HepG2 (cell line): ENCODE results near the gene ARL17B. TPM values are rescaled to one million over a fixed set of nuclear protein-coding genes. Genes with fewer than 3 reads are reported as not detected.

ENCODE experiments used
- KLF13 ChIP-seq: sonication (generic); formaldehyde crosslinking; IDR thresholded peaks from 2 replicates; pipeline ENCODE4 v1.4.0; 2020; ENCODE audit warnings: mild to moderate bottlenecking, missing genetic modification reagents
- MEIS2 ChIP-seq: sonication (generic); formaldehyde crosslinking; IDR thresholded peaks from 2 replicates; pipeline ENCODE4 v1.9.0; 2021; ENCODE audit warnings: mild to moderate bottlenecking, missing genetic modification reagents
- NFATC3 ChIP-seq: sonication (generic); formaldehyde crosslinking; IDR thresholded peaks from 2 replicates; pipeline ENCODE4 v1.5.1; 2020; ENCODE audit warnings: mild to moderate bottlenecking, missing genetic modification reagents
- PTBP1 ChIP-seq: fragments of 200-400 bp; formaldehyde crosslinking; IDR thresholded peaks from 2 replicates; pipeline ENCODE4 v1.6.1; 2018; ENCODE audit warnings: low read length, low read depth; ENCODE audit not compliant: poor library complexity, severe bottlenecking
- RBFOX2 ChIP-seq: fragments of 200-400 bp; formaldehyde crosslinking; IDR thresholded peaks from 2 replicates; pipeline ENCODE4 v1.6.1; 2017; ENCODE audit warnings: low read depth, mild to moderate bottlenecking, low read length
- SAP130 ChIP-seq: IDR thresholded peaks from 2 replicates; pipeline ENCODE4 v1.6.1; 2016; ENCODE audit warnings: low read depth
- SATB2 ChIP-seq: sonication (generic); formaldehyde crosslinking; IDR thresholded peaks from 2 replicates; pipeline ENCODE4 v1.5.0; 2020; ENCODE audit warnings: missing genetic modification reagents
- SNRNP70 ChIP-seq: fragments of 200-400 bp; formaldehyde crosslinking; IDR thresholded peaks from 2 replicates; pipeline ENCODE4 v1.6.1; 2017; ENCODE audit warnings: mild to moderate bottlenecking, low read depth, low read length, moderate library complexity
- TBP ChIP-seq: sonication (generic); formaldehyde crosslinking; IDR thresholded peaks from 2 replicates; pipeline ENCODE4 v1.5.0; 2020; ENCODE audit warnings: missing genetic modification reagents
- TMF1 ChIP-seq: sonication (generic); formaldehyde crosslinking; IDR thresholded peaks from 2 replicates; pipeline ENCODE4 v1.8.1; 2022; ENCODE audit warnings: low read depth, missing genetic modification reagents
- YEATS4 ChIP-seq: sonication (generic); formaldehyde crosslinking; IDR thresholded peaks from 2 replicates; pipeline ENCODE4 v1.4.0; 2020; ENCODE audit warnings: missing genetic modification reagents, borderline replicate concordance
- ZFX ChIP-seq: sonication (generic); formaldehyde crosslinking; IDR thresholded peaks from 2 replicates; pipeline ENCODE4 v1.4.0; 2020; ENCODE audit warnings: mild to moderate bottlenecking, low read depth, missing genetic modification reagents, moderate library complexity
- ZNF331 ChIP-seq: sonication (generic); formaldehyde crosslinking; IDR thresholded peaks from 2 replicates; pipeline ENCODE4 v1.4.0; 2020; ENCODE audit warnings: missing genetic modification reagents
- ZNF605 ChIP-seq: sonication (generic); formaldehyde crosslinking; IDR thresholded peaks from 2 replicates; pipeline ENCODE4 v1.8.0; 2022; ENCODE audit warnings: mild to moderate bottlenecking, missing genetic modification reagents
- ZNF879 ChIP-seq: sonication (generic); formaldehyde crosslinking; IDR thresholded peaks from 2 replicates; pipeline ENCODE4 v1.8.1; 2023; ENCODE audit warnings: missing genetic modification reagents
- ZSCAN31 ChIP-seq: sonication (generic); formaldehyde crosslinking; IDR thresholded peaks from 2 replicates; pipeline ENCODE4 v1.5.0; 2020; ENCODE audit warnings: low read depth, mild to moderate bottlenecking, missing genetic modification reagents
- polyA plus RNA-seq, 8 experiments: library from polyadenylated mRNA; depleted of rRNA in 3 of 8; stranded (reverse) in 7 of 8; unstranded in 1 of 8; fragments of >200 nt; fragmentation: Illumina TruSeq in 4 of 8; extraction: Trizol in 4 of 8; gene quantifications; 2 replicates each; pipeline versions ENCODE4 v1.2.1 to v1.2.3, GENCODE V29; 2011 to 2016; ENCODE audit warnings: low read depth in 4 of 8, missing spikeins in 1 of 8, mixed read lengths in 1 of 8; ENCODE audit not compliant: insufficient read depth in 1 of 8
- total RNA-seq, 5 experiments: library from RNA; depleted of rRNA; stranded (reverse); fragments of >200 nt; fragmentation: Illumina TruSeq; extraction: Trizol; gene quantifications; 2 replicates each; pipeline ENCODE4 v1.2.3, GENCODE V29; 2016; ENCODE audit warnings: low read depth in 1 of 5
- TF ChIP-seq, protein P1 (sequence below): sonication (generic); formaldehyde crosslinking; IDR thresholded peaks from 2 replicates; pipeline ENCODE4 v1.4.0; 2020; ENCODE audit warnings: missing genetic modification reagents
- TF ChIP-seq, protein P2 (sequence below): sonication (generic); formaldehyde crosslinking; IDR thresholded peaks from 2 replicates; pipeline ENCODE4 v1.8.1; 2022; ENCODE audit warnings: mild to moderate bottlenecking, missing genetic modification reagents
- TF ChIP-seq, protein P3 (sequence below): IDR thresholded peaks from 2 replicates; pipeline ENCODE4 v1.4.0; 2020; ENCODE audit warnings: mild to moderate bottlenecking, missing genetic modification reagents
- TF ChIP-seq, protein P4 (sequence below): sonication (generic); formaldehyde crosslinking; IDR thresholded peaks from 2 replicates; pipeline ENCODE4 v1.4.0; 2020; ENCODE audit warnings: mild to moderate bottlenecking, missing genetic modification reagents
- TF ChIP-seq, protein P5 (sequence below): IDR thresholded peaks from 2 replicates; pipeline ENCODE4 v1.6.1; 2016; ENCODE audit warnings: mild to moderate bottlenecking, missing biosample characterization, missing genetic modification reagents

Gene ARL17B
- total and polyA plus RNA-seq, 2 of the 13 experiments (the other 11 are each of a cell fraction or from before 2014, with no cell fraction given) = 14.2 to 25.8 TPM

DNA sequence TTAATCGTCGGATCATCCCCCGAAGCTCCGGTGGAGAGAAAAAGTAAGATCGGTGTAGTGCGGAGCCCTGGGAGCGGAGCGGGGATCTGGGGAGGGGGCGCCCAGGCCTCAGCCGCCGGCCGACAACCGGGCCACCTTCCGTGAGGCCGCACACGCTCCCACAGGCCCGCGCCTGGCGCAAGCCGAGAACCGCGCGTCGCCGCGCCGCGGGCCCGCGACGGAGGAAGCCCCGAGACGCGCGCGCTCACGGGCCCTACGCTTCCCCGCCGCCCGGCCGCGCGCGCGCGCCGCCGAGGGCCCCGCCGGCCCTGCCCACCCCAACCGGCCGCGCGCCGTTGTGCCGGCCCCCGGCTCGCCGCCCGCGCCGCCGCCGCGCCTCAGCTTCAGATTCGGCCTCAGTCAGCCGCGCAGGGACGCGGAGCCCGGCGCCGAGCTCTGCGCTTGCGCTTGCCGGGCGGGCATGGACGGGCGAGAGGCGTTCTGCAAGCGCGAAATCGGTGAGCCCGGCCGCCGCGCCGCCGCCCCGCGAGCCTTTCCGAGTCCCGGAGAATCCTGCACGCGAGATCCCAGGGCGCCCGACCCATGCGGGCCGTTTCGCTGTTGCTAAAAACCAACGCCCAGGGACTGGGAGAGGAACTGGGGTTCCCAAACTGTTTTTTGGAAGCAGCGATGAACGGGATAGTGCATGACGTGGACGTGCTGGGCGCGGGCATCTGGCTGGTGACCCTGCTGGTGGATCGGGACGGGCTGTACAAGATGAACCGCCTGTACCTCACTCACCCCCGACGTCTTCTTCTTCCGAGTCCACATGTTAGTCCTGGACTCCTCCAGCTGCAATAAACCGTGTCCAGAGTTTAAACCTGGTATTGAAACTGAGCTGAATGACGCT is 94.7 kb downstream of the ARL17B start (continued):
- TF ChIP-seq, protein P1, sequence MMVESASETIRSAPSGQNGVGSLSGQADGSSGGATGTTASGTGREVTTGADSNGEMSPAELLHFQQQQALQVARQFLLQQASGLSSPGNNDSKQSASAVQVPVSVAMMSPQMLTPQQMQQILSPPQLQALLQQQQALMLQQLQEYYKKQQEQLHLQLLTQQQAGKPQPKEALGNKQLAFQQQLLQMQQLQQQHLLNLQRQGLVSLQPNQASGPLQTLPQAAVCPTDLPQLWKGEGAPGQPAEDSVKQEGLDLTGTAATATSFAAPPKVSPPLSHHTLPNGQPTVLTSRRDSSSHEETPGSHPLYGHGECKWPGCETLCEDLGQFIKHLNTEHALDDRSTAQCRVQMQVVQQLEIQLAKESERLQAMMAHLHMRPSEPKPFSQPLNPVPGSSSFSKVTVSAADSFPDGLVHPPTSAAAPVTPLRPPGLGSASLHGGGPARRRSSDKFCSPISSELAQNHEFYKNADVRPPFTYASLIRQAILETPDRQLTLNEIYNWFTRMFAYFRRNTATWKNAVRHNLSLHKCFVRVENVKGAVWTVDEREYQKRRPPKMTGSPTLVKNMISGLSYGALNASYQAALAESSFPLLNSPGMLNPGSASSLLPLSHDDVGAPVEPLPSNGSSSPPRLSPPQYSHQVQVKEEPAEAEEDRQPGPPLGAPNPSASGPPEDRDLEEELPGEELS (CRISPR knock-in tag) = 0 out of 2 replicates have a peak, but pooled peaks have one; percentile 29
- TF ChIP-seq, protein P2, sequence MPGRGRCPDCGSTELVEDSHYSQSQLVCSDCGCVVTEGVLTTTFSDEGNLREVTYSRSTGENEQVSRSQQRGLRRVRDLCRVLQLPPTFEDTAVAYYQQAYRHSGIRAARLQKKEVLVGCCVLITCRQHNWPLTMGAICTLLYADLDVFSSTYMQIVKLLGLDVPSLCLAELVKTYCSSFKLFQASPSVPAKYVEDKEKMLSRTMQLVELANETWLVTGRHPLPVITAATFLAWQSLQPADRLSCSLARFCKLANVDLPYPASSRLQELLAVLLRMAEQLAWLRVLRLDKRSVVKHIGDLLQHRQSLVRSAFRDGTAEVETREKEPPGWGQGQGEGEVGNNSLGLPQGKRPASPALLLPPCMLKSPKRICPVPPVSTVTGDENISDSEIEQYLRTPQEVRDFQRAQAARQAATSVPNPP (CRISPR knock-in tag) = peak; percentile 76
- TF ChIP-seq, protein P3, sequence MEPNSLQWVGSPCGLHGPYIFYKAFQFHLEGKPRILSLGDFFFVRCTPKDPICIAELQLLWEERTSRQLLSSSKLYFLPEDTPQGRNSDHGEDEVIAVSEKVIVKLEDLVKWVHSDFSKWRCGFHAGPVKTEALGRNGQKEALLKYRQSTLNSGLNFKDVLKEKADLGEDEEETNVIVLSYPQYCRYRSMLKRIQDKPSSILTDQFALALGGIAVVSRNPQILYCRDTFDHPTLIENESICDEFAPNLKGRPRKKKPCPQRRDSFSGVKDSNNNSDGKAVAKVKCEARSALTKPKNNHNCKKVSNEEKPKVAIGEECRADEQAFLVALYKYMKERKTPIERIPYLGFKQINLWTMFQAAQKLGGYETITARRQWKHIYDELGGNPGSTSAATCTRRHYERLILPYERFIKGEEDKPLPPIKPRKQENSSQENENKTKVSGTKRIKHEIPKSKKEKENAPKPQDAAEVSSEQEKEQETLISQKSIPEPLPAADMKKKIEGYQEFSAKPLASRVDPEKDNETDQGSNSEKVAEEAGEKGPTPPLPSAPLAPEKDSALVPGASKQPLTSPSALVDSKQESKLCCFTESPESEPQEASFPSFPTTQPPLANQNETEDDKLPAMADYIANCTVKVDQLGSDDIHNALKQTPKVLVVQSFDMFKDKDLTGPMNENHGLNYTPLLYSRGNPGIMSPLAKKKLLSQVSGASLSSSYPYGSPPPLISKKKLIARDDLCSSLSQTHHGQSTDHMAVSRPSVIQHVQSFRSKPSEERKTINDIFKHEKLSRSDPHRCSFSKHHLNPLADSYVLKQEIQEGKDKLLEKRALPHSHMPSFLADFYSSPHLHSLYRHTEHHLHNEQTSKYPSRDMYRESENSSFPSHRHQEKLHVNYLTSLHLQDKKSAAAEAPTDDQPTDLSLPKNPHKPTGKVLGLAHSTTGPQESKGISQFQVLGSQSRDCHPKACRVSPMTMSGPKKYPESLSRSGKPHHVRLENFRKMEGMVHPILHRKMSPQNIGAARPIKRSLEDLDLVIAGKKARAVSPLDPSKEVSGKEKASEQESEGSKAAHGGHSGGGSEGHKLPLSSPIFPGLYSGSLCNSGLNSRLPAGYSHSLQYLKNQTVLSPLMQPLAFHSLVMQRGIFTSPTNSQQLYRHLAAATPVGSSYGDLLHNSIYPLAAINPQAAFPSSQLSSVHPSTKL (CRISPR knock-in tag) = no peak
- peak; percentile 52; the same call in 1 of the 2 replicates for TF ChIP-seq TMF1
- peak; percentile 85 for TF ChIP-seq RBFOX2
- no peak for TF ChIP-seq SNRNP70
- peak; percentile 38 for TF ChIP-seq SAP130
- 0 out of 2 replicates have a peak, but pooled peaks have one; percentile 86 for TF ChIP-seq SATB2 (CRISPR knock-in tag)
- peak; percentile 37 for TF ChIP-seq PTBP1
- TF ChIP-seq MEIS2 (CRISPR knock-in tag) = peak; percentile 49; the same call in 1 of the 2 replicates
- TF ChIP-seq YEATS4 (CRISPR knock-in tag) = peak; percentile 79
- TF ChIP-seq ZNF879 = 0 out of 2 replicates have a peak, but pooled peaks have one; percentile 14
- peak; percentile 91 for TF ChIP-seq ZFX (CRISPR knock-in tag)
- peak; percentile 56; the same call in 1 of the 2 replicates for TF ChIP-seq TBP
- TF ChIP-seq, protein P4, sequence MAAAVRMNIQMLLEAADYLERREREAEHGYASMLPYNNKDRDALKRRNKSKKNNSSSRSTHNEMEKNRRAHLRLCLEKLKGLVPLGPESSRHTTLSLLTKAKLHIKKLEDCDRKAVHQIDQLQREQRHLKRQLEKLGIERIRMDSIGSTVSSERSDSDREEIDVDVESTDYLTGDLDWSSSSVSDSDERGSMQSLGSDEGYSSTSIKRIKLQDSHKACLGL (CRISPR knock-in tag) = peak; percentile 86; the same call in 1 of the 2 replicates
- peak; percentile 74 for TF ChIP-seq ZNF605 (CRISPR knock-in tag)
- TF ChIP-seq, protein P5, sequence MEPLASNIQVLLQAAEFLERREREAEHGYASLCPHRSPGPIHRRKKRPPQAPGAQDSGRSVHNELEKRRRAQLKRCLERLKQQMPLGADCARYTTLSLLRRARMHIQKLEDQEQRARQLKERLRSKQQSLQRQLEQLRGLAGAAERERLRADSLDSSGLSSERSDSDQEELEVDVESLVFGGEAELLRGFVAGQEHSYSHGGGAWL = 0 out of 2 replicates have a peak, but pooled peaks have one; percentile 40
- 0 out of 2 replicates have a peak, but pooled peaks have one; percentile 12 for TF ChIP-seq NFATC3 (CRISPR knock-in tag)
- TF ChIP-seq ZSCAN31 = peak; percentile 87; the same call in 1 of the 2 replicates
- TF ChIP-seq ZNF331 (CRISPR knock-in tag) = peak; percentile 50
- 0 out of 2 replicates have a peak, but pooled peaks have one; percentile 64 for TF ChIP-seq KLF13 (CRISPR knock-in tag)
